GM21529 (cell line): ENCODE data around the gene RIC1.
"Not testable (repeated sequence)": the region's sequence is repeated elsewhere in the genome, so short reads cannot be mapped to it uniquely, and the experiment has no call there.

Experiments
- ATAC-seq: cut with Tn5 transposase; IDR thresholded peaks from one replicate; pipeline ENCODE4 v1.9.1; 2021; ENCODE audit not compliant: unreplicated experiment

Gene RIC1, protein sequence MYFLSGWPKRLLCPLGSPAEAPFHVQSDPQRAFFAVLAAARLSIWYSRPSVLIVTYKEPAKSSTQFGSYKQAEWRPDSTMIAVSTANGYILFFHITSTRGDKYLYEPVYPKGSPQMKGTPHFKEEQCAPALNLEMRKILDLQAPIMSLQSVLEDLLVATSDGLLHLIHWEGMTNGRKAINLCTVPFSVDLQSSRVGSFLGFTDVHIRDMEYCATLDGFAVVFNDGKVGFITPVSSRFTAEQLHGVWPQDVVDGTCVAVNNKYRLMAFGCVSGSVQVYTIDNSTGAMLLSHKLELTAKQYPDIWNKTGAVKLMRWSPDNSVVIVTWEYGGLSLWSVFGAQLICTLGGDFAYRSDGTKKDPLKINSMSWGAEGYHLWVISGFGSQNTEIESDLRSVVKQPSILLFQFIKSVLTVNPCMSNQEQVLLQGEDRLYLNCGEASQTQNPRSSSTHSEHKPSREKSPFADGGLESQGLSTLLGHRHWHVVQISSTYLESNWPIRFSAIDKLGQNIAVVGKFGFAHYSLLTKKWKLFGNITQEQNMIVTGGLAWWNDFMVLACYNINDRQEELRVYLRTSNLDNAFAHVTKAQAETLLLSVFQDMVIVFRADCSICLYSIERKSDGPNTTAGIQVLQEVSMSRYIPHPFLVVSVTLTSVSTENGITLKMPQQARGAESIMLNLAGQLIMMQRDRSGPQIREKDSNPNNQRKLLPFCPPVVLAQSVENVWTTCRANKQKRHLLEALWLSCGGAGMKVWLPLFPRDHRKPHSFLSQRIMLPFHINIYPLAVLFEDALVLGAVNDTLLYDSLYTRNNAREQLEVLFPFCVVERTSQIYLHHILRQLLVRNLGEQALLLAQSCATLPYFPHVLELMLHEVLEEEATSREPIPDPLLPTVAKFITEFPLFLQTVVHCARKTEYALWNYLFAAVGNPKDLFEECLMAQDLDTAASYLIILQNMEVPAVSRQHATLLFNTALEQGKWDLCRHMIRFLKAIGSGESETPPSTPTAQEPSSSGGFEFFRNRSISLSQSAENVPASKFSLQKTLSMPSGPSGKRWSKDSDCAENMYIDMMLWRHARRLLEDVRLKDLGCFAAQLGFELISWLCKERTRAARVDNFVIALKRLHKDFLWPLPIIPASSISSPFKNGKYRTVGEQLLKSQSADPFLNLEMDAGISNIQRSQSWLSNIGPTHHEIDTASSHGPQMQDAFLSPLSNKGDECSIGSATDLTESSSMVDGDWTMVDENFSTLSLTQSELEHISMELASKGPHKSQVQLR (N-terminal part only)

DNA sequence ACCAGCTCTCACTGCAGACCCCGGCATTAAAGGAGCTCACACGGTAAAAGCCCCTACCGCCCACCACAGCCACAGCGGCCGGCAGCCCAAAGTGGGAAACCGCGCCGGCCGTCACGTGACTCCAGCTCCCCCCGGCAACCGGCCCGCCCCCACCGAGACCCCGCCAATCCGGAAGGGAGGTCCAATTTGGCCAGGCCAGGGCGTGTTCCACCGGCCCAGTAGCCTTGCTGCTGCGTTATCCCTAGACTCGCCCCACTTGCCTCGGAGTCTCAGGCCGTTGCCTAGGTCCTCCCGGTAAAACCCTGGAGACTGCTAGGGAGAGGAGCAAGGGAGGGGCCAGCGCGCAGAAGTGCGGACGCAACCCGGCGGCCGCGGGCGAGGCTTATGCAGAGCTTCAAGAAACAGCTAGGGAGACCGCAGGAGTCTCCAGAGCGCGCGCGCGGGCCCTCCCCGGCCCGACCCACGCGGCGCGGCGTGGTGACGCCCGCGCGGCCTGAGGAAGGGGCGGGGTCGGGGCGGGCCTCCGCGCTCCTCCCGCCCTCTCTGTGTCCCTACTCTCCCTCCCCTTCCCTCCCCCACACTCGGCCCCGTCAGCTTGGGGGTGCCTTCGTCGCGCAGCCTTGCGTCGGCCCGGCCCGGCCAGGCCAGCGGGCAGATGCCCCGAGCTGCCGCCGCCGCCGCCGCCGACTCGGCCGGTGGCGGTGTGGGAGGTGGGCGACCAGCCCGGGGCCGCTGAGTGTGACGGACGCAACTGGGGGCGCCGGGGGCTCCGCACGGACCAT, at the start of gene RIC1:
RIC1 (plus strand) TSS at position 578 of the 782 bp plus-strand sequence; CDS start at position 781, 203 bp downstream.
- ATAC-seq, result peak; percentile 53

DNA sequence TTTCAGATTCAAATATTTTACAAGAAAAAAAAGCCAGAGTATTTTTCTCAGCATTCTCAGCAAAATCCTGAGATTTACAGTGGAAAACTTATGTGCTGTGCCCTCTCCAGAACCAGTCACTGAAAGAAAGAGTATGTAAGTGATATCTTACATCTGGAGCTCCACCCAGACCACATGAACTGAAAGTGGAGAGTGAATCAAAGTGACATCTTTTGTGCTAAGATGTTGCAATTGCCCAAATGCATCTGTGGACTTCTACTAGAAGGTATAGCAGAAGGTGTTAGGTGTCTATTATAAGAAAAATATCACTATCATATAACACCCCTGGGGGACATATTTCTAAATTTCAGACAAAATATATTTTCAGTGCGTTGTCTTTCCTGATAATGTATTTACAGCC, 49.0 kb upstream of the RIC1 start:
- ATAC-seq, result no peak

GRCh38 chr9:5580650-5581049, 48.3 kb upstream of the RIC1 start:
- no peak for ATAC-seq

DNA sequence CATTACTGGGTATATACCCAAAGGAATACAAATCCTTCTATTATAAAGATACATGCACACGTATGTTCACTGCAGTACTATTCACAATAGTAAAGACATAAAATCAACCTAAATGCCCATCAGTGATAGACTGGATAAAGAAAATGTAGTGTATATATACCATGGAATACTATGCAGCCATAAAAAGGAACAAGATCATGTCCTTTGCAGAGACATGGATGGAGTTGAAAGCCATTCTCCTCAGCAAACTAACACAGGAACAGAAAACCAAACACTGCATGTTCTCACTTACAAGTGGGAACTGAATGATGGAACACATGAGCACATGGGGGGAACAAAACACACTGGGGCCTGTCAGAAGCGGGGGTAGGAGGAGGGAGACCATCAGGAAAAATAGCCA, 47.2 kb upstream of the RIC1 start:
- ATAC-seq, result not testable (repeated sequence)

- ATAC-seq, result peak; percentile 57
These were observed 46.1 kb upstream of the RIC1 start for GRCh38 chr9:5582835-5583195.

DNA sequence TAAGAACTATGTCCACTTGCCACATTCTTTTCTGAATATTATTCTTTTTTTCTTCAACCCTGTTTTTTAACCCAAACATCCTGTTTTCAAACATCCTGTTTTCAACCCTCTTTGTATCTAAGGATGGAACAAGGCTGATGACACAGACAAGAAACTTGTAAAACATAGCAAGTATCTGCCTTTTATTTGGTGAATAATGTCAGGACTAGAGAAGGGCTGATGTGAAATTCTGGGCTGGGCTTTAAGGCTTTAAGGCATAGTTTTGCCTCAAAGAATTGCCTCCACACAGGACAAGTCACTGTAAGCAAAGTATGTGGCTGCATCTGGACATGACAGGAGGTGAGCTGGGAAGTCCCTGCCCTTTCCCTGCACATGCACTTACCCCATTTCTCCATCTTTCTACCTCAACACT, 42.5 kb upstream of the RIC1 start:
- peak; percentile 38 for ATAC-seq

DNA sequence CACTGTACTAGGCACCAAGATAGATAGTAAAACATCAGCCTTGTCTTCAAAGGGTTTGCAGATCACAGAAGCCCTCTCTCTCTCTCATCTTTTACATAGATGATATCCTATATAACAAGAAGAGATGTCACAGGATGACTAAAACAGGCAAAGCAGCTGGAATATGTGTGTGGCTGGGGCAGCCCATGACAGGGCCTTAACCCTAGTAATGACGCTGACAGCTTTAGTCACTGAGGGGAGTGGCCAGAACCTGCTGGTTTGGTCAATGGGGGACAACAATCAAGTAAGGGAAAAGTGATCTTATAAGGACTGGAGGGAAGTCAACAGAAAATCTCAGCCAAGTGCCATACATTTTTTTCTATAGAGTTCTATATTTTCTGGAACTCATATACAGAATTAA, 41.9 kb upstream of the RIC1 start:
- no peak for ATAC-seq

DNA sequence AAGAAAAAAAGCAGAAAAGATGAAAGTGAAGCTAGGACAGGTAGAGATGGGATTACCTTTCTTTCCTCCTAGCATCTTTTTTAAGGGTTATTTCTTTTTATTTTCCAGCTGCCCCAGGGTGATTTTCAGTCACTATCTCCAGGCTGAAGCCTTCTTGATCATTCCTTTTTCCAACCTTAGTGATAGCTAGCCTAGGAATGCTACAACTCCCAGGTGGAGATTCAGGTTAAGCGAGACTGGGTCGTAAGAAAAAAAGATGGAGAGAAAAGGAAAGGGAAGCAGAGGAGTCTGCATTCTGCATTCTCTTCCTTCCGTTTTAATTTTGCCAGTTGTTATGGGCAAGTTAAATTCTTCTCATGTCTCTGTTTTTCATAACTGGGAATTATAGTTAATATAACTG, 36.7 kb upstream of the RIC1 start:
- no peak for ATAC-seq

- no peak for ATAC-seq
These were observed 36.0 kb upstream of the RIC1 start for GRCh38 chr9:5592904-5593303.

DNA sequence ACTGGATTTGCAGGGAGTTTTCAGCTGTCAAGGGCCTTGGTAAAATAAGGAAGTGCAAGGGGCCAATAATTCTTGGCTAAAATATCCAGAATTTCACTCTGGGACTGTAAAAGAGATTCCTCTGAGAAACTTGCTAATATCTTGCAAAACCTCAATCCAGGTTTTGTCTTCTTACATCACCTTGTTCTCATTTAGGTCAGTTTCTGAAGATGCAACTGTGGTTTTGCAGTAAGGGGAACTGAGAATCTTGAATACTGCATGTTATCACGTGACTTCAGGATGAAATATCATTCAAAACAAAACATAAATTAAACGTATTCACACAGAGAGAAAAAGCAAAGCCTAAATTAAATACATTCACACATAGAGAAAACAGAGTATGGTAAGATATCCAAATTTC, 35.0 kb upstream of the RIC1 start:
- peak; percentile 78 for ATAC-seq

GRCh38 chr9:5596173-5596572, 32.7 kb upstream of the RIC1 start:
- ATAC-seq, result no peak

DNA sequence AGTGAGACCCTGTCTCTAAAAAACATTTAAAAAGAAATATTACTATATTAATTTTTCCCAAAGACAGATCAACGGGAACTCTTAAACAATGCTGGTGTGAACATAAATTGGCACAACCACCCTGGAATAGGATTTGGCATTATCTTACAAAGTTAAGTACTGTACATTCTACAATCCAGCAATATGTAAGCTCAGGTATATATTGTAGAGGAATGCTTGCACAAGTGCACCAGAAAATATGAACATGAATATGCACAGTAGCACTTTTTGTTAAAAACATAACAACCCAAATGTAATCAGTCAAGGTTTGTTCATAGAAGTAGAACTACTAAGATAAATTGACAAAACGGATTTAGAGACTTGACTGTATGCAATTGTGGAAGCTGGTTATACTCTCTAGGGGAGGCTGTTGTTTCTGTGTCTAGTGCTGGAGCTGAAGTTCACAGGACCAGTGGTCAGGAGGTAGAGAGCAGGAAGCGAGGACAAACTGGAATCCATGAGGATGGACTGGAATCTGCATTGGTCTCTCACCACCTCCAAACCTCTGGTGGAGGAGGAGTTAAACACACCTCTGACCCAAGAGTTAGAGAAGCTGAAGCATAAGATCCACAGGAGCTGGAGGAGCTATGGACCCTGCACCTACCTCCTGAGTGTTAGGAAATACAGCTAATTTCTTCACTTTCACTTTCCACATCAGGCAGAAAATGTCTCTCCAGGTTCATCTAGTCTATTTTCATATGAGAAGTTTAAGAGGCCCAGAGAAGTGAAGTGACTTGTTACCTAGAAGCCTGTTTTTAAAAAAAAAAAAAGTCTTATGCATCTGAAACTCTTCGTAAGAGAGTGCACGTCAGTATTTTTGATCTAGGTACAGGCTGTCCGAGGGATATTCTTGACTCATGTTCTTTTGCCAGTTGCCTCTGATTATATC, 20.3 kb upstream of the RIC1 start:
- peak; percentile 69 for ATAC-seq

DNA sequence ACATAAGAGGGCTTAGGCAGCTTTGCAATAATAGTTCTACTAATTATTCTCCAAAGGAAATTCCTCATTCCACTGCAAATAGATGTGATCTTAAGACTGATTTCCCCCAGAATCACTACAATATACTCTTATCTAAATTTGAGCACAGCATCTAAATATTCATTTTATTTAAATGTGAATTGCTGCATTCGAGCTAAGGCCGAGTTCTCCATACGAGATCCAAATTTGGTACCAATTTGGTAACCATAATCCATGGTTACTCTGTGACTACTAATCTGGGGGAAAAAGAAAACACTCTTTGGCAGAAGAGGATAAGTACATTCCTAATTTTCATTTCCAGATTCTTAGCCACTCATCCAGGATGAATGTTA, 19.7 kb upstream of the RIC1 start:
- ATAC-seq, result no peak

DNA sequence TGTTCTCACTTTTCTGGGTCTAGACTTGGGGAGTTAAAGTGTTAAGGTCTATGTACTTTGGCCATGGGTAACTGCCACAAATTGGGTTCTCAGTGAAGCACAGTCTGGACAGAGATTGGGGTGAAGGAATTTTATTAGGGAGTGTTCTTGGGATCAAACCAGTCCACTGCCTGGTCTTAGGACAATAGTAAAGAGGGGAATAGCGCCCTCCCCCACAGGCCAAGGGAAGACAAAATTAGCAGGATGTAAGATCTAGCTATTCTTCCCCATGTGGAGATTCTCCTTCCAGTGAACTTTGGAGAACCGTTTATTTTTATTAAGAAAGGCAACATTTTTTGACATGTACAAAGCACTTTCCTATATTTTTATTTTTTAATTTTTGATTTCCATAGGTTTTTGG, 18.4 kb upstream of the RIC1 start:
- no peak for ATAC-seq

DNA sequence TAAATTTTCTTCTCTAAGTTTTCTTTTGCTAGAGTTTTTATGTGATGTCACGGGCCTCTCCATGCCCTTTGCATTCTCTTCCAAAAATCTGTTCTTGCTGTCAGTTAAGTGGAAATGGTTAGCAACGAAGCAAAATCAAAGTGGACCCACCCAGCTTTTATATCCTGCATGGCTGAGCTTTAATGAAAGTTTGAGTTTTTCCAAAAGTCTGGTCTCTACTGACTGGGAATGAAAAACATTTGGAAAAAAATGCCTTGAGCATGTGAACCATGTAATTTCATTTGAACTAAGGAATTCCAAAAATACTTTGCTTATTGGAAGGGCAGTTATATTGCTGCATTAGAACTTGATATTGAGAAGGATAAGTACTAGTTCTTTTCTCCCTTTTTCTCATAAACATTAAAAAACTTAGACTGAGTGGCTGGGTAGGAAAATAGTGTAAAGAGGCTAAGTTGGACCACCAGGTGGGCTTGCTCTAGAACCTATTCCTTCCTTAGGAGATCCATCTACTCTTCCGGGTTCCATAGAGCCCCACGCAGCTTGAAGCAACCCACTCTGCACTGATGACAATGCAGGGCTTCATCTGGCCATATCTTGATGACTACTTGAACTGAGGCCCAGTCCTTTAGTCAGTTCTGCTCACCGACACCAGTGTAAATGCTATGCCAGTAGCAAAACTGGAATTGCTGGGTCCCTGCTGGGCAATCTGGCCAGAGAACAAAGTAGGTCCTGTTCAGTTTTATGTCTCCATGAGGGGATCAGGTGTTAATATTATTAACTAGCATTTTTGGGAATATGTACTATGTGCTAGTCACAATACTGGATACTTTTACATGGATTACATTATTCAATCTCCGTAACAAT, 17.4 kb upstream of the RIC1 start:
- no peak for ATAC-seq

- no peak for ATAC-seq
These were observed 16.7 kb upstream of the RIC1 start for GRCh38 chr9:5612185-5612530.

DNA sequence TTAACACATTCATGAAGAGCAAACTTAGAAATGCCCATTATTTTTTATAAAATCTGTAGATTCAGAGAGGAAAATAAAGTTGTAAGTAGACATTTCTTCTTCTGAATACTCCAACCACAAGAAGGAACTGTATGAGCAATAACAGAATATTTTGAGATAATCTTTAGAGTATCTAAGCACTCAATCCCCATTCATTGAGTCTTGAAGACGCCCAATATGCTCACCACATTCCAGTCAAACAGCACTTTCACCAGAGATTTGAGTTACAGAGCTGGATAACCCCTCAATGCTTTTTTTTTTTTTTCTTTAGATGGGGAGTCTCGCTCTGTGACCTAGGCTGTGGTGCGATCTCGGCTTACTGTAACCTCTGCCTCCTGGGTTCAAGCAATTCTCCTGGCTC, 14.7 kb upstream of the RIC1 start:
- ATAC-seq, result no peak

GRCh38 chr9:5614985-5615384, 13.9 kb upstream of the RIC1 start:
- ATAC-seq, result no peak

DNA sequence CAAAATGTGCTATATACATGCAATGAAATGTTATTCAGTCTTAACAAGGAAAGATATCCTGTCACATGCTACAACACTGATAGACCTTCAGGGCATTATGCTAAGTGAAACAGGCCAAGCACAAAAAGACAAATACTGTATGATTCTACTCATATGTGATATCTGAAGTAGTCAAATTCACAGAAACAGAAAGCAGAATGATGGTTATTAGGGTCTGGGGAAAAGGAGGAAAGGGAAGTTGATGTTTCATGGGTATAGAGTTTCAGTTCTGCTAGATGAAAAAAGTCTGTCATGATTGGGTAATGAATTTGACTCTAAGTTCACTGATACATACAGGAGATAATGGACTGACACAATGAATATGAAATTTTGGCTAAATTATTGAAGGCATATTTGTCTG, 11.2 kb upstream of the RIC1 start:
- peak; percentile 99 for ATAC-seq
